Endodermal cell (in vitro differentiated cells): ENCODE results near the gene INTS6. TPM values are rescaled to one million over a fixed set of nuclear protein-coding genes. Genes with fewer than 3 reads are reported as not detected.

Source experiments
- DNase-seq: peaks from one replicate; pipeline ENCODE4 v3.0.0-alpha.2; 2017
- H3K27ac ChIP-seq: 2 replicates; pipeline ENCODE4 v1.5.1; 2013; ENCODE audit warnings: mild to moderate bottlenecking, low read depth, low read length, moderate library complexity
- H3K27me3 ChIP-seq: 2 replicates; pipeline ENCODE4 v1.6.1; 2013; ENCODE audit warnings: mild to moderate bottlenecking, low read length, moderate library complexity; ENCODE audit not compliant: insufficient read depth, control insufficient read depth, poor library complexity, severe bottlenecking
- H3K36me3 ChIP-seq: 2 replicates; pipeline ENCODE4 v1.7.0; 2013; ENCODE audit warnings: mild to moderate bottlenecking, low read length, moderate library complexity; ENCODE audit not compliant: control insufficient read depth, insufficient read depth
- H3K4me1 ChIP-seq: one replicate; pipeline ENCODE4 v1.7.0; 2013; ENCODE audit warnings: low read length; ENCODE audit not compliant: control insufficient read depth, insufficient read depth
- H3K4me3 ChIP-seq: 2 replicates; pipeline ENCODE4 v1.5.1; 2013; ENCODE audit warnings: mild to moderate bottlenecking, low read length, moderate library complexity
- H3K9ac ChIP-seq: 2 replicates; pipeline ENCODE4 v1.6.1; 2013; ENCODE audit warnings: mild to moderate bottlenecking, low read length, moderate library complexity; ENCODE audit not compliant: poor library complexity, severe bottlenecking; ENCODE audit errors: extremely low read depth
- H3K9me3 ChIP-seq: 2 replicates; pipeline ENCODE4 v1.6.1; 2013; ENCODE audit warnings: mild to moderate bottlenecking, low read length, moderate library complexity; ENCODE audit not compliant: control insufficient read depth
- H3K27ac Mint-ChIP-seq: 2 replicates; pipeline ENCODE4 v1.8.0; 2020; ENCODE audit warnings: mixed read lengths
- H3K27me3 Mint-ChIP-seq: 2 replicates; pipeline ENCODE4 v1.8.0; 2021; ENCODE audit warnings: mild to moderate bottlenecking, mixed read lengths; ENCODE audit not compliant: insufficient read depth
- H3K36me3 Mint-ChIP-seq: 2 replicates; pipeline ENCODE4 v1.8.0; 2020; ENCODE audit warnings: low read depth, mixed read lengths
- H3K4me1 Mint-ChIP-seq: 2 replicates; pipeline ENCODE4 v1.8.0; 2020; ENCODE audit warnings: mixed read lengths
- H3K4me3 Mint-ChIP-seq: 2 replicates; pipeline ENCODE4 v1.8.0; 2020; ENCODE audit warnings: mild to moderate bottlenecking, moderate library complexity, mixed read lengths
- H3K9me3 Mint-ChIP-seq: 2 replicates; pipeline ENCODE4 v1.8.0; 2020; ENCODE audit warnings: mild to moderate bottlenecking, mixed read lengths
- WGBS, 2 experiments: methylation state at CpG; one replicate each; pipeline versions ENCODE4 v1.1.5 to v1.1.7; 2013; ENCODE audit warnings: missing lambda C conversion rate in 2 of 2, mixed read lengths in 1 of 2; ENCODE audit not compliant: insufficient coverage in 1 of 2, insufficient read length in 1 of 2; 5-methylcytosine and 5-hydroxymethylcytosine counted together
- total RNA-seq, 2 donors: library from RNA; stranded (reverse); fragmentation: NEBNext Ultra II Directional in 1 of 2; extraction: Animal tissue kit (Norgen Biotek cat#: 25700) in 1 of 2; gene quantifications; 2 replicates in 1 of 2; 3 replicates in 1 of 2; pipeline ENCODE4 v1.2.1, GENCODE V29; 2021
- TF ChIP-seq, protein P1 (sequence below): fragments of 200-600 bp; sonication (generic); conservative IDR thresholded peaks from 2 replicates; pipeline ENCODE4 v1.5.0; 2021; ENCODE audit warnings: antibody characterized with exemption, mild to moderate bottlenecking

INTS6 gene
- total RNA-seq, 2 donors from 2014 or later, result 42.4 to 62.1 TPM

DNA sequence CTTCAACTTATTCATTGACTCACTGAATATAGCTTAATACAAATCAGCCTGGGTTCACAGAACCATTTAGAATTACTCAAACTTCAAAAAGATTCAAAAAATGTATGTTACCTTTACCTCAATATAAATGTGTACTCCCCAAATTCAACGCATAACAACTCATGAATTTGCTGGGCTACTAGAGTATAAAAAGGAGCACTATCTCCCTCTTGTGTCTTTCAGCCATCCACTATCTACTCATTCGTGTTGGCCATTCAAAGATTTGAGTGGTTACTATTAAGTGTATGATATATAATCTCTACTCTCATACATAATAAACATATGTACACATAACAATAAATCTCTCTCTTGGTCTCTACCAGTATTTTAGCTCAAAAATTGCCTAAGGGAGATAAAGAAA, 20.3 kb downstream of the INTS6 start:
- TF ChIP-seq, protein P1, sequence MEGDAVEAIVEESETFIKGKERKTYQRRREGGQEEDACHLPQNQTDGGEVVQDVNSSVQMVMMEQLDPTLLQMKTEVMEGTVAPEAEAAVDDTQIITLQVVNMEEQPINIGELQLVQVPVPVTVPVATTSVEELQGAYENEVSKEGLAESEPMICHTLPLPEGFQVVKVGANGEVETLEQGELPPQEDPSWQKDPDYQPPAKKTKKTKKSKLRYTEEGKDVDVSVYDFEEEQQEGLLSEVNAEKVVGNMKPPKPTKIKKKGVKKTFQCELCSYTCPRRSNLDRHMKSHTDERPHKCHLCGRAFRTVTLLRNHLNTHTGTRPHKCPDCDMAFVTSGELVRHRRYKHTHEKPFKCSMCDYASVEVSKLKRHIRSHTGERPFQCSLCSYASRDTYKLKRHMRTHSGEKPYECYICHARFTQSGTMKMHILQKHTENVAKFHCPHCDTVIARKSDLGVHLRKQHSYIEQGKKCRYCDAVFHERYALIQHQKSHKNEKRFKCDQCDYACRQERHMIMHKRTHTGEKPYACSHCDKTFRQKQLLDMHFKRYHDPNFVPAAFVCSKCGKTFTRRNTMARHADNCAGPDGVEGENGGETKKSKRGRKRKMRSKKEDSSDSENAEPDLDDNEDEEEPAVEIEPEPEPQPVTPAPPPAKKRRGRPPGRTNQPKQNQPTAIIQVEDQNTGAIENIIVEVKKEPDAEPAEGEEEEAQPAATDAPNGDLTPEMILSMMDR, result no peak
- H3K36me3 ChIP-seq, result peaks cover 76% of the 10 kb centered on the region
- H3K36me3 Mint-ChIP-seq, result peaks cover 39% of the 10 kb centered on the region
- no peaks in the 10 kb centered on the region for H3K9me3 Mint-ChIP-seq
- no peak overlapping the region for H3K4me3 Mint-ChIP-seq
- 85 to 100% methylated on average over 1 of the region's 2 CpGs for WGBS, 2 experiments
- H3K4me1 Mint-ChIP-seq, result peaks cover 7% of the 10 kb centered on the region
- H3K9ac ChIP-seq, result no peak overlapping the region
- no peak overlapping the region for H3K4me3 ChIP-seq
- no peaks in the 10 kb centered on the region for H3K27me3 ChIP-seq
- H3K27me3 Mint-ChIP-seq, result no peaks in the 10 kb centered on the region
- no peak for DNase-seq
- H3K27ac ChIP-seq, result no peak overlapping the region
- no peaks in the 10 kb centered on the region for H3K4me1 ChIP-seq
- H3K9me3 ChIP-seq, result no peaks in the 10 kb centered on the region
- H3K27ac Mint-ChIP-seq, result no peak overlapping the region

DNA sequence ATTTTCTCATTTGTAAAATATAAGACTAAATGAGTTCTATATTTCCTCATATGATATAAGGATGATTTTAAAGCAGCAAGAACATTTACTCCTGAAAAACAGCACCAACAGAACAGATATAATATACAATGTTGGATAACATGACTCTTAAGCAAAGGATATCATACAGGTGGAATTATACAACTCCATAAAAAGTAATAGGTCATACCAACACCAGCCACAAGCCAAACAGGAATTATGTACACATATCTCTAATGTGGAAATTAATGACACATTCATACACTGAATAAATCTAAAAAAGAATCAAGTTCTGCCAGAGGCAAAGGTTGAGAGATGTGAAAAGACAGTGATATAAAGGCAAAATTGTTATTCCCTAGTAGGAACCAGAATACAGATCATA, 25.9 kb downstream of the INTS6 start:
- Mint-ChIP-seq H3K27ac (no peak overlapping the region), H3K4me1 (peaks cover 26% of the 10 kb centered on the region), H3K4me3 (no peak overlapping the region), H3K27me3 (no peaks in the 10 kb centered on the region), H3K9me3 (no peaks in the 10 kb centered on the region), H3K36me3 (peaks cover 36% of the 10 kb centered on the region)
- Histone ChIP-seq H3K9me3 (no peaks in the 10 kb centered on the region), H3K27ac (no peak overlapping the region), H3K36me3 (peaks cover 77% of the 10 kb centered on the region), H3K4me1 (peaks cover 7% of the 10 kb centered on the region), H3K9ac (no peak overlapping the region), H3K4me3 (no peak overlapping the region), H3K27me3 (no peaks in the 10 kb centered on the region)
- no peak for DNase-seq
- TF ChIP-seq, protein P1, result no peak

DNA sequence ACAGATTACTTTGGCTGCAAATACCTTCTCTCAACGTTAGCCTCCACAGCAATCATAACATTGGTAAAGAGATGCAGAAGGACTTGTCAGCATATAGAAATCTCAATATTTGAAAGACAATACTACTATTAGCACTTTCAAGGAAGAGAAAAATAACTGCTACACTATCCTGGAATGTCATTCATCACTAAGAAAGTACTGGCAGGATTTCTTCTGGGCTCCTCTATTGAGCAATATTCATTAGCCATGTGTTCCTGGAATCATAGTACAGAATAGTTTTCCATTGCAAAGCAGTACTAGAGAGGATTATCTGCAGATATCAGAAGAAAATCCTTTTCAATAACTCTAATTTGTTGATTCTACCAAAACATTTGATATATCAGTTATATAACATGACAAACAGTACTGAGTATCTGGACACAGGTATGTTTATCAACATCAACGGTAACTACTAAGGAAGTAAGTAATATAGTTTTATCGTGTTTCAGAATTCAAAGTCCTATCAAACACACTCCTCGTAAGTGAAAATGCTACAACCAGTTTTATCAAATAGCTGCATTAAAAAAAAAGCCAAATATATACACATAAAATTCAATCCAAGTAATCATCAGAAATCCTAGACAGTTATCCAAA, 27.3 kb downstream of the INTS6 start:
- Histone ChIP-seq H3K9me3 (no peaks in the 10 kb centered on the region), H3K36me3 (peaks cover 79% of the 10 kb centered on the region), H3K27ac (no peak overlapping the region), H3K9ac (no peak overlapping the region), H3K4me1 (peaks cover 7% of the 10 kb centered on the region), H3K27me3 (no peaks in the 10 kb centered on the region), H3K4me3 (no peak overlapping the region)
- no peaks in the 10 kb centered on the region for H3K9me3 Mint-ChIP-seq
- H3K36me3 Mint-ChIP-seq, result peaks cover 35% of the 10 kb centered on the region
- H3K27ac Mint-ChIP-seq, result no peak overlapping the region
- TF ChIP-seq, protein P1, result no peak
- 40 to 78% methylated on average over 1 to 4 of the region's 4 CpGs for WGBS, 2 experiments
- no peak overlapping the region for H3K4me3 Mint-ChIP-seq
- DNase-seq, result no peak
- H3K4me1 Mint-ChIP-seq, result peaks cover 29% of the 10 kb centered on the region
- no peaks in the 10 kb centered on the region for H3K27me3 Mint-ChIP-seq
